Cardiac muscle cell (in vitro differentiated cells and primary cell): ENCODE measurements around the gene GSK3B. TPM values are rescaled to one million over a fixed set of nuclear protein-coding genes. Genes with fewer than 3 reads are reported as not detected.

ENCODE experiments used
- DNase-seq, 2 donors: peaks; one replicate each; pipeline versions ENCODE4 v3.0.0 to v3.0.0-alpha.2; 2010 to 2017; ENCODE audit warnings: low read depth in 1 of 2, low spot score in 1 of 2
- H3K27ac ChIP-seq: fragments of 200-600 bp; sonication (generic); 2 replicates; pipeline ENCODE4 v1.5.1; 2016
- H3K27me3 ChIP-seq: fragments of 200-600 bp; sonication (generic); 2 replicates; pipeline ENCODE4 v1.6.0; 2016; ENCODE audit warnings: control low read depth
- H3K36me3 ChIP-seq: fragments of 200-600 bp; sonication (generic); 2 replicates; pipeline ENCODE4 v1.5.1; 2016; ENCODE audit warnings: control low read depth
- H3K4me1 ChIP-seq: fragments of 200-600 bp; sonication (generic); 2 replicates; pipeline ENCODE4 v1.8.1; 2017; ENCODE audit warnings: low read depth, mild to moderate bottlenecking, mixed run types
- H3K4me3 ChIP-seq: fragments of 200-600 bp; sonication (generic); 2 replicates; pipeline ENCODE4 v1.5.1; 2016; ENCODE audit warnings: mild to moderate bottlenecking
- H3K9me3 ChIP-seq: fragments of 200-600 bp; sonication (generic); 2 replicates; pipeline ENCODE4 v1.5.1; 2017; ENCODE audit warnings: low read depth, mild to moderate bottlenecking, control low read depth
- CTCF ChIP-seq: IDR thresholded peaks from 2 replicates; pipeline ENCODE4 v1.5.1; 2012; ENCODE audit warnings: low read depth, mild to moderate bottlenecking, low read length
- polyA plus RNA-seq: library from polyadenylated mRNA; unstranded; fragments of >200 nt; fragmentation: Nextera tagmentation; extraction: Ambion mirVana; gene quantifications from 2 replicates; pipeline ENCODE4 v1.2.1, GENCODE V29; 2016
- total RNA-seq: library from RNA; depleted of rRNA; stranded (reverse); fragments of >200 nt; gene quantifications from 2 replicates; pipeline ENCODE4 v1.2.3, GENCODE V29; 2016

Gene GSK3B
- total and polyA plus RNA-seq, 2 experiments from 2014 or later: 20.4 to 48.3 TPM

- Histone ChIP-seq H3K27ac (no peak overlapping the region), H3K4me1 (no peaks in the 10 kb centered on the region), H3K9me3 (no peaks in the 10 kb centered on the region), H3K4me3 (no peak overlapping the region), H3K27me3 (no peaks in the 10 kb centered on the region), H3K36me3 (peaks cover 1% of the 10 kb centered on the region)
- no peak for DNase-seq
- TF ChIP-seq CTCF: no peak
These were observed 237.6 kb downstream of the GSK3B start for GRCh38 chr3:119856695-119857094.

GRCh38 chr3:119849126-119849525 is 245.1 kb downstream of the GSK3B start:
- TF ChIP-seq CTCF: no peak
- no peak for DNase-seq
- Histone ChIP-seq H3K27me3 (no peaks in the 10 kb centered on the region), H3K4me1 (no peaks in the 10 kb centered on the region), H3K36me3 (no peaks in the 10 kb centered on the region), H3K9me3 (no peaks in the 10 kb centered on the region), H3K4me3 (no peak overlapping the region), H3K27ac (no peak overlapping the region)

- Histone ChIP-seq H3K27ac (peak overlapping the region; percentile 11), H3K4me1 (no peaks in the 10 kb centered on the region), H3K36me3 (peaks cover 13% of the 10 kb centered on the region), H3K4me3 (no peak overlapping the region), H3K9me3 (no peaks in the 10 kb centered on the region), H3K27me3 (no peaks in the 10 kb centered on the region)
- TF ChIP-seq CTCF: no peak
- no peak for DNase-seq
These were observed 252.3 kb downstream of the GSK3B start for GRCh38 chr3:119841808-119842471.

- Histone ChIP-seq H3K27ac (no peak overlapping the region), H3K9me3 (no peaks in the 10 kb centered on the region), H3K4me1 (no peaks in the 10 kb centered on the region), H3K27me3 (no peaks in the 10 kb centered on the region), H3K36me3 (peaks cover 3% of the 10 kb centered on the region), H3K4me3 (no peak overlapping the region)
- no peak for TF ChIP-seq CTCF
- no peak for DNase-seq
These were observed 258.7 kb downstream of the GSK3B start for GRCh38 chr3:119835556-119835955.

- H3K4me3 ChIP-seq: no peak overlapping the region
- no peak overlapping the region for H3K27ac ChIP-seq
- no peaks in the 10 kb centered on the region for H3K27me3 ChIP-seq
- DNase-seq: no peak
- H3K36me3 ChIP-seq: peaks cover 3% of the 10 kb centered on the region
- H3K4me1 ChIP-seq: no peaks in the 10 kb centered on the region
- no peak for TF ChIP-seq CTCF
- H3K9me3 ChIP-seq: no peaks in the 10 kb centered on the region
These were observed 259.4 kb downstream of the GSK3B start for GRCh38 chr3:119834754-119835370.
